Peyer's patch (tissue), 4 donors: ENCODE measurements around the gene TRIM27.

ENCODE experiments used
- POLR2A ChIP-seq, 2 donors: fragments of 450-650 bp; IDR thresholded peaks; one replicate each; pipeline ENCODE4 v1.5.1; 2017; ENCODE audit warnings: antibody characterized with exemption in 2 of 2, mild to moderate bottlenecking in 2 of 2, moderate library complexity in 2 of 2
- TF ChIP-seq, protein P1 (sequence below), 6 experiments: fragments of 450-650 bp in 4 of 6; fragments of 200-600 bp in 2 of 6; sonication (generic) in 1 of 6; IDR thresholded peaks; one replicate each; pipeline ENCODE4 v1.5.1; 2017 to 2019; ENCODE audit warnings: antibody characterized with exemption in 6 of 6, mild to moderate bottlenecking in 3 of 6, moderate library complexity in 1 of 6

DNA sequence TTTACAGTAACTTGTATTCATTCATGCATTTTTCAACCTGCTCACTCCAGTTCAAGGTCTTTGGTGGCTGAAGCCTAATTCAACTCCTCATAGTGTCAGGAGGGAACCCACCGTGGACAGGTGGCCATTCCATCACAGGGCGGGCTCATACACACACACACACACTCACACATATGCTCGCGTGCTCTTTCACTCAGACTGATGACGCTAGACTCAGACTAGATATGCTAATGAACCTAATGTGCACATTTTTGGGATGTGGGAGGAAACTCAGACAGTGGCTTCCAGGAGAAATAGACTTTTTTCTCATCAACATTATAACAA lies 56.7 kb downstream of the TRIM27 start:
- TF ChIP-seq, protein P1, sequence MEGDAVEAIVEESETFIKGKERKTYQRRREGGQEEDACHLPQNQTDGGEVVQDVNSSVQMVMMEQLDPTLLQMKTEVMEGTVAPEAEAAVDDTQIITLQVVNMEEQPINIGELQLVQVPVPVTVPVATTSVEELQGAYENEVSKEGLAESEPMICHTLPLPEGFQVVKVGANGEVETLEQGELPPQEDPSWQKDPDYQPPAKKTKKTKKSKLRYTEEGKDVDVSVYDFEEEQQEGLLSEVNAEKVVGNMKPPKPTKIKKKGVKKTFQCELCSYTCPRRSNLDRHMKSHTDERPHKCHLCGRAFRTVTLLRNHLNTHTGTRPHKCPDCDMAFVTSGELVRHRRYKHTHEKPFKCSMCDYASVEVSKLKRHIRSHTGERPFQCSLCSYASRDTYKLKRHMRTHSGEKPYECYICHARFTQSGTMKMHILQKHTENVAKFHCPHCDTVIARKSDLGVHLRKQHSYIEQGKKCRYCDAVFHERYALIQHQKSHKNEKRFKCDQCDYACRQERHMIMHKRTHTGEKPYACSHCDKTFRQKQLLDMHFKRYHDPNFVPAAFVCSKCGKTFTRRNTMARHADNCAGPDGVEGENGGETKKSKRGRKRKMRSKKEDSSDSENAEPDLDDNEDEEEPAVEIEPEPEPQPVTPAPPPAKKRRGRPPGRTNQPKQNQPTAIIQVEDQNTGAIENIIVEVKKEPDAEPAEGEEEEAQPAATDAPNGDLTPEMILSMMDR (IDR thresholded peaks at IDR 0.05): no peak
- no peak for TF ChIP-seq POLR2A (IDR thresholded peaks at IDR 0.05)
